Mucosa of descending colon (tissue), 3 donors: Measurements from ENCODE around the gene KIRREL3. TPM values are rescaled to one million over a fixed set of nuclear protein-coding genes. Genes with fewer than 3 reads are reported as not detected.

ENCODE experiments used
- ATAC-seq: fragments of 200-7000 bp; cut with Tn5 transposase; one replicate; pipeline ENCODE4 v1.9.1; 2020; ENCODE audit warnings: mild to moderate bottlenecking, moderate library complexity
- DNase-seq, 3 donors: peaks; one replicate each; pipeline ENCODE4 v3.0.0-alpha.2; 2020
- H3K36me3 ChIP-seq: fragments of 200-600 bp; one replicate; pipeline ENCODE4 v1.8.0; 2021; ENCODE audit warnings: low read depth, mild to moderate bottlenecking
- H3K4me1 ChIP-seq: fragments of 200-600 bp; one replicate; pipeline ENCODE4 v1.8.0; 2021; ENCODE audit warnings: low read depth, mild to moderate bottlenecking
- H3K4me3 ChIP-seq: fragments of 200-600 bp; one replicate; pipeline ENCODE4 v1.8.0; 2021; ENCODE audit warnings: mild to moderate bottlenecking
- H3K9me3 ChIP-seq: fragments of 200-600 bp; one replicate; pipeline ENCODE4 v1.8.0; 2021; ENCODE audit warnings: mild to moderate bottlenecking
- intact Hi-C, 2 donors: fragments of 100-400 bp; cut with DNase I in 1 of 2; cut with micrococcal nuclease in 1 of 2; formaldehyde crosslinking; loops; one replicate each; pipeline versions ENCODE4 v1.11.0 to v1.11.1; 2022; cut with DNase I, micrococcal nuclease
- total RNA-seq, 3 donors: library from RNA; stranded (reverse); fragmentation: NEBNext Ultra II Directional in 2 of 3; extraction: Animal tissue kit (Norgen Biotek cat#: 25700) in 2 of 3; gene quantifications; one replicate each; pipeline versions ENCODE4 v1.2.1 to v1.2.4, GENCODE V29; 2021 to 2023
- TF ChIP-seq, protein P1 (sequence below): fragments of 200-600 bp; IDR thresholded peaks from one replicate; pipeline ENCODE4 v1.8.0; 2022; ENCODE audit warnings: antibody characterized with exemption, mild to moderate bottlenecking
- donor health status: DM: no; HTN: no; CAD: no; lungs with moderate emphysema.
- donor health status: DM: no; HTN: no; CAD: no.
- donor health status: DM: no; HTN: yes; CAD: no.

KIRREL3 gene
- total RNA-seq, 3 donors from 2014 or later, result 0.23 to 2.4 (median 0.70) TPM

DNA sequence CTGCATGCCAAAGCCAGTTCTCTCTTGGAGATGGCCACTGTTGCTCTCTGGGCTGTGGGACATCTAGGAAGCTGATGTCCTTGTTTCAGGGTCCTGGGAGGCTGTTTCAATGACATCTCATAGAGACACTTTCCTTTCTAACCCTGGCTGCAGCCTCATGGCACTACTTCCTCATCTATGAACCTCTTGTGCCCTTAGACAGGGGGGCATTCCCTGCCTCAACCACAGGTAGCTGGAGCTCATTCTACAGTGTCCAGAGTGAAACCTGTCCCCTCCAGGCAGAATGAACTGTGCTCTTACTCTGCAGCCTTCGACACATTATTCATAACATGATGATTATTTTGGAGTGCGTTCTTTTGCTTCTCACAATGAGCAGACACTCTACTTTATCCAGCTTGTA, 335.9 kb downstream of the KIRREL3 start:
- Histone ChIP-seq H3K36me3 (no peaks in the 10 kb centered on the region), H3K4me3 (no peak overlapping the region), H3K4me1 (no peaks in the 10 kb centered on the region), H3K9me3 (no peaks in the 10 kb centered on the region)
- ATAC-seq, result no peak
- intact Hi-C loops, result no loop called here
- DNase-seq, result no peak
- TF ChIP-seq, protein P1, sequence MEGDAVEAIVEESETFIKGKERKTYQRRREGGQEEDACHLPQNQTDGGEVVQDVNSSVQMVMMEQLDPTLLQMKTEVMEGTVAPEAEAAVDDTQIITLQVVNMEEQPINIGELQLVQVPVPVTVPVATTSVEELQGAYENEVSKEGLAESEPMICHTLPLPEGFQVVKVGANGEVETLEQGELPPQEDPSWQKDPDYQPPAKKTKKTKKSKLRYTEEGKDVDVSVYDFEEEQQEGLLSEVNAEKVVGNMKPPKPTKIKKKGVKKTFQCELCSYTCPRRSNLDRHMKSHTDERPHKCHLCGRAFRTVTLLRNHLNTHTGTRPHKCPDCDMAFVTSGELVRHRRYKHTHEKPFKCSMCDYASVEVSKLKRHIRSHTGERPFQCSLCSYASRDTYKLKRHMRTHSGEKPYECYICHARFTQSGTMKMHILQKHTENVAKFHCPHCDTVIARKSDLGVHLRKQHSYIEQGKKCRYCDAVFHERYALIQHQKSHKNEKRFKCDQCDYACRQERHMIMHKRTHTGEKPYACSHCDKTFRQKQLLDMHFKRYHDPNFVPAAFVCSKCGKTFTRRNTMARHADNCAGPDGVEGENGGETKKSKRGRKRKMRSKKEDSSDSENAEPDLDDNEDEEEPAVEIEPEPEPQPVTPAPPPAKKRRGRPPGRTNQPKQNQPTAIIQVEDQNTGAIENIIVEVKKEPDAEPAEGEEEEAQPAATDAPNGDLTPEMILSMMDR, result no peak

DNA sequence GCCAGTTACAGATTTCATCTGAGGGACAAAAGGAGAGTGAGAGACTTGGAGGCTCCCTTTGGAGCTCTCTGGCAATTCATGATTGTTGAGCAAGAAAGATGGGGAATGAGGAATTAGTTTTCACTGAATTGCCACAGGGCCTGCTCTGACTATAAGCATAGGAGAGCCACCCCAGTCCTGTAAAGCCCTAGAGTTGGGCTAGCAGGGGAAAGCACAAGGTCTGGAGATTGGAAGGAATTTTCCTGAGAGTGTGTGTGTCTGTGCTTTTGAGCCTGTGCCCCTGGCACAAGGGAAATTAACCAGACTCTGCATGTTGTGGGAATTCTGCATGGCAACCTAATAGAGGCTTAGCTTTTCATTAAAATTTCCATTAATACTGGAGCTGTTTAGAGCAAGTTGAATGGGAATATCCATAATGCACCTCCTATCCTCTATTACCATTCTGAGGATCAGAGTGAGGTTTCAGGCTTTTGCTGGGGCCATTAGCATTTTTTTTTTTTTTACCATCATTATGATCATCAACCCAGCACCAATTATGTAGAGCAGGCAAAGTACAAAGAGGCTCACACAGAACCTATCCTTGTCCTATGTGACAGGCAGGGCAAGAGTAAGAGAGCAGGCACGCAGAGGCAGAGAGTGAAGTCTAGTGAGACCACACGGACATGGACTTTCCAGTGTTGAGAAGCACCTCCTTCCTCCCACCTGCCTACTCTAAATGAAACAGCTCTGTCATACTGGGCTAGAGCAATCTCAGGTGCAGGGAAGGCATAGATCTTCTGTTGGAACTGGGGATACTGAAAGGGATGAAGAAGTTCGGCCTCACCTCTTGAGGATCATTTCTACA, 336.6 kb downstream of the KIRREL3 start:
- DNase-seq, result no peak
- ATAC-seq, result no peak
- H3K4me1 ChIP-seq, result no peaks in the 10 kb centered on the region
- no peaks in the 10 kb centered on the region for H3K9me3 ChIP-seq
- no peak overlapping the region for H3K4me3 ChIP-seq
- no peaks in the 10 kb centered on the region for H3K36me3 ChIP-seq
- intact Hi-C loops, result no loop called here
- TF ChIP-seq, protein P1, result no peak

DNA sequence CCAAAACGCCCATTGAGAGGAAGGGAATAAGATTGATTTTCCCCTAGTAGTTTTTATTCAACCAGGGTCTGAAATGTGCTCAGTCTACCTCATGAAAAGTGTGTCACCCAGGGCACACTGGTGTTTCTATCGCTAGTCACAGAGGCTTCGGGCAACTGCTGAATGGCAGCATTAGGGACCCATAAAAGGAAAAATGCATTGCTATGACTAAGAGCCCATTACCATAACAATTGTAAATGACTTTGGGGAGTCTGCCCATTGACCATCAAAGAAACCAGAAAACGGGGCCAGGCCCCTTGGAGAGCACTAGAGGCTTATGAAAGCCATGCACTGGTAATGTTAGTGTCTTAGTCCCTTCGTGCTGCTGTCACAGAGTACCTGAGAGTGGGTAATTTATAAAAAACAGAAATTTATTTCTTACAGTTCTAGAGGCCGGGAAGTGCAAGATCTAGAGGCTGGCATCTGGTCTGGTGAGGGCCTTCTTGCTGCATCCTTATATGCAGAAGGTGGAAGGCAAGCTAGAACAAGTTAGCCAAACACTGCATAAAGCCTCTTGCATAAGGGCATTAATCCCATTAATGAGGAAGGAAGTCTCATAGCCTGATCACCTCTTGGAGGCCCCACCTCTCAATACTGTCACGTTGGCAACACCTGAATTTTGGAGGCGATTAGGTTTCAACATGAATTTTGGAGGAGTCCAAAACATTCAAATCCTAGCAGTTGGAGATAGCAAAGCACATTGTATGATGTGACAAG, 338.4 kb downstream of the KIRREL3 start:
- TF ChIP-seq, protein P1, result no peak
- intact Hi-C loops, result no loop called here
- no peaks in the 10 kb centered on the region for H3K4me1 ChIP-seq
- no peaks in the 10 kb centered on the region for H3K36me3 ChIP-seq
- ATAC-seq (no peak), DNase-seq (no peak)
- no peak overlapping the region for H3K4me3 ChIP-seq
- H3K9me3 ChIP-seq, result no peaks in the 10 kb centered on the region

DNA sequence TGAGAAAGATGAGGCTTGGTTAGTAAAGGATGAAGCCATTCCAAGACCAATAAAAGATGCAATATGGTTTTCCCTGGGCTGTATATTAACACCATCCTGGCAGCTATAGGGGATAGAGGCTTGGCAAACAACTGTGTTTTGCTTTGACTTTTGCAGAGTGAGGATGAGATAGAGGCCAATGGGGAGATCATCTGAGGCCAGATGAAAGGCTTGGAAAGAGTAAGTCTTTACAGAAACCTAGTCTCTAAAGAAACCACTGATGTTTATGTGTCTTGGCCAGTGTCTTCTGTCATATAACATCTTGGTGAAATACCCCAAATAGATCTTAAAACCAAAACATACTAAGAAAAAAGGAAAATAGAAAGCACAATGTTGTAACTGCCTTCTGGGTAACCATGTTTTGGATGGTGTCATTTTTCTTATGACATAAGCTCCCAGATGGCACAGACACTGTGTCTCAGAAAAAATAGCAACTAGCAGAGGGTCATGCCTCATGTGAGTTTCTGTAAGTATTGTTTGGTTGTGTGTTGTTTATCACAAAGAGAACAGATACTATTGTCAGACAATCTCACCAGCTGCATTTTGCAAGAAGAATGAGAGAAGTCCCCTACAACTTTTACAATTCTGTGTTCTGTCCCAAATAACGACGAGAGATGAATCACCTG, 339.7 kb downstream of the KIRREL3 start:
- no peak overlapping the region for H3K4me3 ChIP-seq
- ATAC-seq, result no peak
- intact Hi-C loops, result no loop called here
- H3K4me1 ChIP-seq, result no peaks in the 10 kb centered on the region
- no peaks in the 10 kb centered on the region for H3K9me3 ChIP-seq
- TF ChIP-seq, protein P1, result no peak
- no peaks in the 10 kb centered on the region for H3K36me3 ChIP-seq
- no peak for DNase-seq

DNA sequence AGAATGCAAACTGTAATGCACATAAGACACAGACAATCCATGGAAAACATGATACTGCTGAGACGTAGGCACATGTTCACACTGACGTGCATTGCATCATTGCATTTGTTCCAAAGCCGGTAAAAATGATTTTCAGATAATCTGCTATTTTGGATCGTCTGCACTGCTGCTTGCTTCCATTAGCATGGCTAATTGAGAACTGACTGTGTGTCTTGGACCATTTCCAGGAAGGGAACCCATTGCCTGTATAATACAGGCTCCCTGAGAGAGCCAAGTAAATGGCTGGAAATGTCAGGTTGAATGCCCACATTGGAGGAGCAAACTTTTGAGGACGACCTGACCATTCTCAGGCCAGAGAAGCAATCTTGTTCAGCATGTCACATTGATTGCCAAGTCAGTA, 340.2 kb downstream of the KIRREL3 start:
- DNase-seq (no peak), ATAC-seq (no peak)
- H3K9me3 ChIP-seq, result no peaks in the 10 kb centered on the region
- no peak overlapping the region for H3K4me3 ChIP-seq
- TF ChIP-seq, protein P1, result no peak
- intact Hi-C loops, result no loop called here
- H3K4me1 ChIP-seq, result no peaks in the 10 kb centered on the region
- H3K36me3 ChIP-seq, result no peaks in the 10 kb centered on the region
